GM12874 (cell line): ENCODE measurements around the gene DCAF16.

Experiments
- CTCF ChIP-seq: IDR thresholded peaks from 2 replicates; pipeline ENCODE4 v1.5.1; 2011; ENCODE audit warnings: low read depth, mild to moderate bottlenecking, control low read depth, low read length, moderate library complexity; ENCODE audit not compliant: insufficient read depth

Gene DCAF16

GRCh38 chr4:17766826-17767458 lies 43.6 kb downstream of the DCAF16 start:
- no peak for TF ChIP-seq CTCF

- no peak for TF ChIP-seq CTCF
Measured at GRCh38 chr4:17765514-17766286, 44.9 kb downstream of the DCAF16 start.

- TF ChIP-seq CTCF = no peak
Measured at GRCh38 chr4:17763931-17764330, 46.6 kb downstream of the DCAF16 start.

- no peak for TF ChIP-seq CTCF
Measured at GRCh38 chr4:17763416-17763815, 47.1 kb downstream of the DCAF16 start.

GRCh38 chr4:17762726-17763125 lies 47.8 kb downstream of the DCAF16 start:
- TF ChIP-seq CTCF = peak; percentile 33; the same call in 1 of the 2 replicates

- no peak for TF ChIP-seq CTCF
Measured at GRCh38 chr4:17761062-17761461, 49.5 kb downstream of the DCAF16 start.

GRCh38 chr4:17760626-17761025 lies 49.9 kb downstream of the DCAF16 start:
- no peak for TF ChIP-seq CTCF
